Spleen (tissue), 3 donors: Measurements from ENCODE around the gene ZNF18.

ENCODE experiments used
- POLR2A ChIP-seq, 3 donors: fragments of 450-650 bp; IDR thresholded peaks; one replicate each; pipeline ENCODE4 v1.5.1; 2017; ENCODE audit warnings: antibody characterized with exemption in 3 of 3, mild to moderate bottlenecking in 1 of 3
- POLR2AphosphoS5 ChIP-seq, 3 donors: sonication (generic); formaldehyde crosslinking; IDR thresholded peaks; one replicate each; pipeline ENCODE4 v1.5.1; 2017; ENCODE audit warnings: antibody characterized with exemption in 3 of 3

DNA sequence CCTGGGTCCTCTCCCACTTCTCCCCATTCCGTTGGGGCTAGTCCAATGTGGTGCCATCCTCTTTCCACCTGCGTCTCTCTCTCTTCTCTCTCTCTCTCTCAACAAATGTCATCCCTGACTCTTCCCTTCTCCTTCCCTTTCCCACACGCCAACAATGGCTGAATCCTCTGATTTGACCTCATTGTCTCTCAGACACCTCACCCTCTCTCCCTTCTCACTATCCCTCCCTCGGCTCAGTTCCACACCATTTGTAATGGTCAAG, 628 bp upstream of the ZNF18 start:
- TF ChIP-seq POLR2AphosphoS5 (IDR thresholded peaks at IDR 0.05) (no peak), POLR2A (IDR thresholded peaks at IDR 0.05) (no peak)
